GM23338 (cell line): Measurements from ENCODE around the gene MAPK13. TPM values are rescaled to one million over a fixed set of nuclear protein-coding genes. Genes with fewer than 3 reads are reported as not detected.

Experiments
- ATAC-seq: fragments of 200-7000 bp; cut with Tn5 transposase; 3 replicates; pipeline ENCODE4 v1.9.1; 2020
- DNase-seq: peaks from one replicate; pipeline ENCODE4 v3.0.0-alpha.2; 2015; ENCODE audit warnings: low spot score
- H2AFZ ChIP-seq: fragments of 200-600 bp; sonication (generic); 2 replicates; pipeline ENCODE4 v1.8.0; 2016; ENCODE audit warnings: antibody characterized with exemption, mild to moderate bottlenecking, moderate library complexity
- H3F3A ChIP-seq: fragments of 200-600 bp; sonication (generic); replicated peaks from 2 replicates; pipeline ENCODE4 v1.8.0; 2017; ENCODE audit warnings: antibody characterized with exemption, mixed run types, low read depth
- H3K27ac ChIP-seq: fragments of 200-600 bp; sonication (generic); 2 replicates; pipeline ENCODE4 v1.6.1; 2016; ENCODE audit warnings: low read depth
- H3K27me3 ChIP-seq: fragments of 200-600 bp; sonication (generic); 2 replicates; pipeline ENCODE4 v1.8.0; 2016; ENCODE audit warnings: mild to moderate bottlenecking, mixed run types, moderate library complexity; ENCODE audit not compliant: insufficient read depth
- H3K36me3 ChIP-seq: fragments of 200-600 bp; sonication (generic); 2 replicates; pipeline ENCODE4 v1.8.0; 2016; ENCODE audit warnings: mild to moderate bottlenecking; ENCODE audit not compliant: insufficient read depth
- H3K4me1 ChIP-seq: fragments of 200-600 bp; sonication (generic); 2 replicates; pipeline ENCODE4 v1.8.0; 2016; ENCODE audit warnings: mild to moderate bottlenecking, moderate library complexity; ENCODE audit not compliant: insufficient read depth
- H3K4me2 ChIP-seq: fragments of 200-600 bp; sonication (generic); 2 replicates; pipeline ENCODE4 v1.7.1; 2017; ENCODE audit warnings: mixed run types
- H3K4me3 ChIP-seq: fragments of 200-600 bp; sonication (generic); 2 replicates; pipeline ENCODE4 v1.6.1; 2016; ENCODE audit warnings: mixed run types
- H3K79me2 ChIP-seq: fragments of 200-600 bp; sonication (generic); replicated peaks from 2 replicates; pipeline ENCODE4 v1.8.0; 2017; ENCODE audit warnings: mild to moderate bottlenecking; ENCODE audit not compliant: insufficient read depth
- H3K9me2 ChIP-seq: fragments of 200-600 bp; sonication (generic); 2 replicates; pipeline ENCODE4 v1.8.0; 2017; ENCODE audit not compliant: insufficient read depth
- H4K20me1 ChIP-seq: fragments of 200-600 bp; sonication (generic); replicated peaks from 2 replicates; pipeline ENCODE4 v1.8.0; 2017; ENCODE audit warnings: mild to moderate bottlenecking; ENCODE audit not compliant: insufficient read depth
- H3K27ac Mint-ChIP-seq: 2 replicates; pipeline ENCODE4 v1.8.0; 2020; ENCODE audit warnings: inconsistent platforms, mild to moderate bottlenecking, moderate library complexity, mixed read lengths
- H3K27me3 Mint-ChIP-seq: 3 replicates; pipeline ENCODE4 v1.8.0; 2022; ENCODE audit warnings: low read depth, mild to moderate bottlenecking, moderate library complexity, mixed read lengths, inconsistent platforms; ENCODE audit not compliant: insufficient read depth, poor library complexity
- H3K36me3 Mint-ChIP-seq: 3 replicates; pipeline ENCODE4 v1.8.0; 2021; ENCODE audit warnings: low read depth, mild to moderate bottlenecking, inconsistent platforms, moderate library complexity, mixed read lengths
- H3K4me1 Mint-ChIP-seq: 3 replicates; pipeline ENCODE4 v1.8.0; 2020; ENCODE audit warnings: mild to moderate bottlenecking, inconsistent platforms, mixed read lengths
- H3K4me3 Mint-ChIP-seq: 3 replicates; pipeline ENCODE4 v1.8.0; 2021; ENCODE audit warnings: moderate library complexity, mild to moderate bottlenecking, inconsistent platforms, mixed read lengths
- H3K9me3 Mint-ChIP-seq: 3 replicates; pipeline ENCODE4 v1.8.0; 2020; ENCODE audit warnings: moderate library complexity, mild to moderate bottlenecking, inconsistent platforms, mixed read lengths
- CREB1 ChIP-seq: fragments of 250-450 bp; sonication (Bioruptor Pico); IDR thresholded peaks from 2 replicates; pipeline ENCODE4 v1.5.0; 2020; ENCODE audit warnings: low read depth, mild to moderate bottlenecking, moderate library complexity
- EZH2 ChIP-seq: fragments of 200-600 bp; sonication (generic); IDR thresholded peaks from one replicate; pipeline ENCODE4 v1.8.0; 2017; ENCODE audit warnings: antibody characterized with exemption, mild to moderate bottlenecking, low read depth; ENCODE audit not compliant: unreplicated experiment
- EZH2phosphoT487 ChIP-seq: fragments of 200-600 bp; sonication (generic); IDR thresholded peaks from one replicate; pipeline ENCODE4 v1.8.1; 2018; ENCODE audit warnings: antibody characterized with exemption; ENCODE audit not compliant: unreplicated experiment
- JUNB ChIP-seq: IDR thresholded peaks from one replicate; pipeline ENCODE4 v1.6.1; 2016; ENCODE audit warnings: antibody characterized with exemption; ENCODE audit not compliant: unreplicated experiment
- NANOG ChIP-seq: IDR thresholded peaks from 2 replicates; pipeline ENCODE4 v1.6.1; 2016; ENCODE audit warnings: antibody characterized with exemption, borderline replicate concordance
- POLR2AphosphoS5 ChIP-seq: IDR thresholded peaks from 2 replicates; pipeline ENCODE4 v1.6.1; 2016; ENCODE audit warnings: antibody characterized with exemption, low read depth
- STAT1 ChIP-seq: IDR thresholded peaks from one replicate; pipeline ENCODE4 v1.6.1; 2016; ENCODE audit warnings: antibody characterized with exemption; ENCODE audit not compliant: unreplicated experiment
- ZNF114 ChIP-seq: fragments of 250-450 bp; sonication (Bioruptor Pico); IDR thresholded peaks from 2 replicates; pipeline ENCODE4 v1.5.0; 2020; ENCODE audit warnings: mild to moderate bottlenecking, moderate library complexity
- ZNF331 ChIP-seq: fragments of 250-450 bp; sonication (Bioruptor Pico); IDR thresholded peaks from 2 replicates; pipeline ENCODE4 v1.5.0; 2020; ENCODE audit warnings: low read depth, mild to moderate bottlenecking, moderate library complexity
- polyA plus RNA-seq: library from polyadenylated mRNA; unstranded; fragments of >200 nt; fragmentation: Nextera tagmentation; extraction: Ambion mirVana; gene quantifications from 2 replicates; pipeline ENCODE4 v1.2.1, GENCODE V29; 2016
- total RNA-seq: library from RNA; depleted of rRNA; stranded (reverse); fragments of >200 nt; shearing (Covaris generic); gene quantifications from 2 replicates; pipeline ENCODE4 v1.2.3, GENCODE V29; 2014
- TF ChIP-seq, protein P1 (sequence below): IDR thresholded peaks from one replicate; pipeline ENCODE4 v1.6.1; 2018; ENCODE audit warnings: antibody characterized with exemption; ENCODE audit not compliant: unreplicated experiment
- TF ChIP-seq, protein P2 (sequence below): IDR thresholded peaks from 2 replicates; pipeline ENCODE4 v1.6.1; 2016; ENCODE audit warnings: antibody characterized with exemption
- TF ChIP-seq, protein P3 (sequence below), 2 experiments: fragments of 200-600 bp in 1 of 2; sonication (generic) in 1 of 2; conservative IDR thresholded peaks; 2 replicates each; pipeline versions ENCODE4 v1.5.1 to v1.6.1; 2016 to 2017; ENCODE audit warnings: antibody characterized with exemption in 2 of 2, low read depth in 2 of 2, mild to moderate bottlenecking in 2 of 2, moderate library complexity in 1 of 2
- TF ChIP-seq, protein P4 (sequence below): fragments of 250-450 bp; sonication (Bioruptor Pico); IDR thresholded peaks from 2 replicates; pipeline ENCODE4 v1.5.0; 2020; ENCODE audit warnings: mild to moderate bottlenecking, moderate library complexity

The MAPK13 gene
- total and polyA plus RNA-seq, 2 experiments from 2014 or later = 6.3 to 12.3 TPM

DNA sequence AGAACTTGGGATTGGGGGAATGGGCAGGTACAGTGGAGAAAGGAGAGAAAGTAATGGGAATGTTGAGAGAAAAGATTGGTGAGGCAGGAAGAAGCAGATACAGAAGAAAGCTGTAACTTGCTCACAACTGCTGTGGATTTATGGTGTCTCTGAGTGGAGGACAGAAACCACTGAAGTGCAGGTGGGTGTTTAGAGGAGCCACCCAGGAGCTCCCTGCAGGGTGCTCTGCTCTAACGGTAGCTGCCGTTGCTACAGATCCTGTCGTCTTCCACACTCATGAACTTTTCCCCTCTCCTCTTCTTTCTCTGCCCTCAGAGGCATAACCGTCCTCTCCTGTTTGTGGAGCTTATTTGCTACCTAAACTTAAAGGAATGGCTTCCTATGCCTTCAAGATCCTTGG, 27.5 kb upstream of the MAPK13 start:
- Mint-ChIP-seq H3K4me3 (no peak overlapping the region), H3K9me3 (no peaks in the 10 kb centered on the region), H3K36me3 (peaks cover 3% of the 10 kb centered on the region), H3K4me1 (peaks cover 5% of the 10 kb centered on the region; the same call in 2 of the 3 replicates), H3K27me3 (peaks cover 2% of the 10 kb centered on the region), H3K27ac (peak overlapping the region; percentile 6; the same call in 1 of the 2 replicates)
- no peak overlapping the region for H3K4me3 ChIP-seq
- no peaks in the 10 kb centered on the region; the same call in none of the 2 replicates for H4K20me1 ChIP-seq
- H2AFZ ChIP-seq = no peak overlapping the region
- no peak overlapping the region for H3K4me2 ChIP-seq
- H3K79me2 ChIP-seq = no peaks in the 10 kb centered on the region
- TF ChIP-seq EZH2phosphoT487 (no peak), STAT1 (no peak), NANOG (no peak), JUNB (no peak), POLR2AphosphoS5 (no peak), ZNF114 (CRISPR knock-in tag) (no peak), EZH2 (no peak), ZNF331 (CRISPR knock-in tag) (no peak), CREB1 (CRISPR knock-in tag) (no peak)
- TF ChIP-seq, protein P1, sequence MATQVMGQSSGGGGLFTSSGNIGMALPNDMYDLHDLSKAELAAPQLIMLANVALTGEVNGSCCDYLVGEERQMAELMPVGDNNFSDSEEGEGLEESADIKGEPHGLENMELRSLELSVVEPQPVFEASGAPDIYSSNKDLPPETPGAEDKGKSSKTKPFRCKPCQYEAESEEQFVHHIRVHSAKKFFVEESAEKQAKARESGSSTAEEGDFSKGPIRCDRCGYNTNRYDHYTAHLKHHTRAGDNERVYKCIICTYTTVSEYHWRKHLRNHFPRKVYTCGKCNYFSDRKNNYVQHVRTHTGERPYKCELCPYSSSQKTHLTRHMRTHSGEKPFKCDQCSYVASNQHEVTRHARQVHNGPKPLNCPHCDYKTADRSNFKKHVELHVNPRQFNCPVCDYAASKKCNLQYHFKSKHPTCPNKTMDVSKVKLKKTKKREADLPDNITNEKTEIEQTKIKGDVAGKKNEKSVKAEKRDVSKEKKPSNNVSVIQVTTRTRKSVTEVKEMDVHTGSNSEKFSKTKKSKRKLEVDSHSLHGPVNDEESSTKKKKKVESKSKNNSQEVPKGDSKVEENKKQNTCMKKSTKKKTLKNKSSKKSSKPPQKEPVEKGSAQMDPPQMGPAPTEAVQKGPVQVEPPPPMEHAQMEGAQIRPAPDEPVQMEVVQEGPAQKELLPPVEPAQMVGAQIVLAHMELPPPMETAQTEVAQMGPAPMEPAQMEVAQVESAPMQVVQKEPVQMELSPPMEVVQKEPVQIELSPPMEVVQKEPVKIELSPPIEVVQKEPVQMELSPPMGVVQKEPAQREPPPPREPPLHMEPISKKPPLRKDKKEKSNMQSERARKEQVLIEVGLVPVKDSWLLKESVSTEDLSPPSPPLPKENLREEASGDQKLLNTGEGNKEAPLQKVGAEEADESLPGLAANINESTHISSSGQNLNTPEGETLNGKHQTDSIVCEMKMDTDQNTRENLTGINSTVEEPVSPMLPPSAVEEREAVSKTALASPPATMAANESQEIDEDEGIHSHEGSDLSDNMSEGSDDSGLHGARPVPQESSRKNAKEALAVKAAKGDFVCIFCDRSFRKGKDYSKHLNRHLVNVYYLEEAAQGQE = no peak
- TF ChIP-seq, protein P2, sequence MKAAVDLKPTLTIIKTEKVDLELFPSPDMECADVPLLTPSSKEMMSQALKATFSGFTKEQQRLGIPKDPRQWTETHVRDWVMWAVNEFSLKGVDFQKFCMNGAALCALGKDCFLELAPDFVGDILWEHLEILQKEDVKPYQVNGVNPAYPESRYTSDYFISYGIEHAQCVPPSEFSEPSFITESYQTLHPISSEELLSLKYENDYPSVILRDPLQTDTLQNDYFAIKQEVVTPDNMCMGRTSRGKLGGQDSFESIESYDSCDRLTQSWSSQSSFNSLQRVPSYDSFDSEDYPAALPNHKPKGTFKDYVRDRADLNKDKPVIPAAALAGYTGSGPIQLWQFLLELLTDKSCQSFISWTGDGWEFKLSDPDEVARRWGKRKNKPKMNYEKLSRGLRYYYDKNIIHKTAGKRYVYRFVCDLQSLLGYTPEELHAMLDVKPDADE = no peak
- TF ChIP-seq, protein P3, sequence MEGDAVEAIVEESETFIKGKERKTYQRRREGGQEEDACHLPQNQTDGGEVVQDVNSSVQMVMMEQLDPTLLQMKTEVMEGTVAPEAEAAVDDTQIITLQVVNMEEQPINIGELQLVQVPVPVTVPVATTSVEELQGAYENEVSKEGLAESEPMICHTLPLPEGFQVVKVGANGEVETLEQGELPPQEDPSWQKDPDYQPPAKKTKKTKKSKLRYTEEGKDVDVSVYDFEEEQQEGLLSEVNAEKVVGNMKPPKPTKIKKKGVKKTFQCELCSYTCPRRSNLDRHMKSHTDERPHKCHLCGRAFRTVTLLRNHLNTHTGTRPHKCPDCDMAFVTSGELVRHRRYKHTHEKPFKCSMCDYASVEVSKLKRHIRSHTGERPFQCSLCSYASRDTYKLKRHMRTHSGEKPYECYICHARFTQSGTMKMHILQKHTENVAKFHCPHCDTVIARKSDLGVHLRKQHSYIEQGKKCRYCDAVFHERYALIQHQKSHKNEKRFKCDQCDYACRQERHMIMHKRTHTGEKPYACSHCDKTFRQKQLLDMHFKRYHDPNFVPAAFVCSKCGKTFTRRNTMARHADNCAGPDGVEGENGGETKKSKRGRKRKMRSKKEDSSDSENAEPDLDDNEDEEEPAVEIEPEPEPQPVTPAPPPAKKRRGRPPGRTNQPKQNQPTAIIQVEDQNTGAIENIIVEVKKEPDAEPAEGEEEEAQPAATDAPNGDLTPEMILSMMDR (conservative IDR thresholded peaks at IDR 0.05; ENCODE audit: low read depth in 2 of 2) = no peak
- TF ChIP-seq, protein P4, sequence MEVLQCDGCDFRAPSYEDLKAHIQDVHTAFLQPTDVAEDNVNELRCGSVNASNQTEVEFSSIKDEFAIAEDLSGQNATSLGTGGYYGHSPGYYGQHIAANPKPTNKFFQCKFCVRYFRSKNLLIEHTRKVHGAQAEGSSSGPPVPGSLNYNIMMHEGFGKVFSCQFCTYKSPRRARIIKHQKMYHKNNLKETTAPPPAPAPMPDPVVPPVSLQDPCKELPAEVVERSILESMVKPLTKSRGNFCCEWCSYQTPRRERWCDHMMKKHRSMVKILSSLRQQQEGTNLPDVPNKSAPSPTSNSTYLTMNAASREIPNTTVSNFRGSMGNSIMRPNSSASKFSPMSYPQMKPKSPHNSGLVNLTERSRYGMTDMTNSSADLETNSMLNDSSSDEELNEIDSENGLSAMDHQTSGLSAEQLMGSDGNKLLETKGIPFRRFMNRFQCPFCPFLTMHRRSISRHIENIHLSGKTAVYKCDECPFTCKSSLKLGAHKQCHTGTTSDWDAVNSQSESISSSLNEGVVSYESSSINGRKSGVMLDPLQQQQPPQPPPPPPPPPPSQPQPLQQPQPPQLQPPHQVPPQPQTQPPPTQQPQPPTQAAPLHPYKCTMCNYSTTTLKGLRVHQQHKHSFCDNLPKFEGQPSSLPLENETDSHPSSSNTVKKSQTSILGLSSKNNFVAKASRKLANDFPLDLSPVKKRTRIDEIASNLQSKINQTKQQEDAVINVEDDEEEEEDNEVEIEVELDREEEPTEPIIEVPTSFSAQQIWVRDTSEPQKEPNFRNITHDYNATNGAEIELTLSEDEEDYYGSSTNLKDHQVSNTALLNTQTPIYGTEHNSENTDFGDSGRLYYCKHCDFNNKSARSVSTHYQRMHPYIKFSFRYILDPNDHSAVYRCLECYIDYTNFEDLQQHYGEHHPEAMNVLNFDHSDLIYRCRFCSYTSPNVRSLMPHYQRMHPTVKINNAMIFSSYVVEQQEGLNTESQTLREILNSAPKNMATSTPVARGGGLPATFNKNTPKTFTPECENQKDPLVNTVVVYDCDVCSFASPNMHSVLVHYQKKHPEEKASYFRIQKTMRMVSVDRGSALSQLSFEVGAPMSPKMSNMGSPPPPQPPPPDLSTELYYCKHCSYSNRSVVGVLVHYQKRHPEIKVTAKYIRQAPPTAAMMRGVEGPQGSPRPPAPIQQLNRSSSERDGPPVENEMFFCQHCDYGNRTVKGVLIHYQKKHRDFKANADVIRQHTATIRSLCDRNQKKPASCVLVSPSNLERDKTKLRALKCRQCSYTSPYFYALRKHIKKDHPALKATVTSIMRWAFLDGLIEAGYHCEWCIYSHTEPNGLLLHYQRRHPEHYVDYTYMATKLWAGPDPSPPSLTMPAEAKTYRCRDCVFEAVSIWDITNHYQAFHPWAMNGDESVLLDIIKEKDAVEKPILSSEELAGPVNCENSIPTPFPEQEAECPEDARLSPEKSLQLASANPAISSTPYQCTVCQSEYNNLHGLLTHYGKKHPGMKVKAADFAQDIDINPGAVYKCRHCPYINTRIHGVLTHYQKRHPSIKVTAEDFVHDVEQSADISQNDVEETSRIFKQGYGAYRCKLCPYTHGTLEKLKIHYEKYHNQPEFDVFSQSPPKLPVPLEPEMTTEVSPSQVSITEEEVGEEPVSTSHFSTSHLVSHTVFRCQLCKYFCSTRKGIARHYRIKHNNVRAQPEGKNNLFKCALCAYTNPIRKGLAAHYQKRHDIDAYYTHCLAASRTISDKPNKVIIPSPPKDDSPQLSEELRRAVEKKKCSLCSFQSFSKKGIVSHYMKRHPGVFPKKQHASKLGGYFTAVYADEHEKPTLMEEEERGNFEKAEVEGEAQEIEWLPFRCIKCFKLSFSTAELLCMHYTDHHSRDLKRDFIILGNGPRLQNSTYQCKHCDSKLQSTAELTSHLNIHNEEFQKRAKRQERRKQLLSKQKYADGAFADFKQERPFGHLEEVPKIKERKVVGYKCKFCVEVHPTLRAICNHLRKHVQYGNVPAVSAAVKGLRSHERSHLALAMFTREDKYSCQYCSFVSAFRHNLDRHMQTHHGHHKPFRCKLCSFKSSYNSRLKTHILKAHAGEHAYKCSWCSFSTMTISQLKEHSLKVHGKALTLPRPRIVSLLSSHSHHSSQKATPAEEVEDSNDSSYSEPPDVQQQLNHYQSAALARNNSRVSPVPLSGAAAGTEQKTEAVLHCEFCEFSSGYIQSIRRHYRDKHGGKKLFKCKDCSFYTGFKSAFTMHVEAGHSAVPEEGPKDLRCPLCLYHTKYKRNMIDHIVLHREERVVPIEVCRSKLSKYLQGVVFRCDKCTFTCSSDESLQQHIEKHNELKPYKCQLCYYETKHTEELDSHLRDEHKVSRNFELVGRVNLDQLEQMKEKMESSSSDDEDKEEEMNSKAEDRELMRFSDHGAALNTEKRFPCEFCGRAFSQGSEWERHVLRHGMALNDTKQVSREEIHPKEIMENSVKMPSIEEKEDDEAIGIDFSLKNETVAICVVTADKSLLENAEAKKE (CRISPR knock-in tag) = no peak
- H3K36me3 ChIP-seq = no peaks in the 10 kb centered on the region
- DNase-seq = no peak
- no peaks in the 10 kb centered on the region for H3K27me3 ChIP-seq
- no peak overlapping the region for H3K27ac ChIP-seq
- H3K4me1 ChIP-seq = no peaks in the 10 kb centered on the region; the same call in 1 of the 2 replicates
- no peaks in the 10 kb centered on the region for H3K9me2 ChIP-seq
- ATAC-seq = no peak
- H3F3A ChIP-seq = no peaks in the 10 kb centered on the region
